ENCODE results near the gene TRNP1.

GRCh38 chr1:27021354-27022031 lies 28.0 kb downstream of the TRNP1 start:
- no peak for TF ChIP-seq POLR2A (IDR thresholded peaks at IDR 0.05)
- TF ChIP-seq CTCF (IDR thresholded peaks at IDR 0.05) = no peak

Measured in thyroid gland (tissue), 4 donors.